GM19025 (cell line): ENCODE results near the gene MS4A6E.
"Not testable (repeated sequence)": the region's sequence is repeated elsewhere in the genome, so short reads cannot be mapped to it uniquely, and the experiment has no call there.

ENCODE experiments used
- ATAC-seq: cut with Tn5 transposase; IDR thresholded peaks from one replicate; pipeline ENCODE4 v1.9.1; 2021; ENCODE audit warnings: mild to moderate bottlenecking, low read depth, moderate library complexity; ENCODE audit not compliant: unreplicated experiment

Gene MS4A6E

GRCh38 chr11:60326955-60327354 lies at the start of gene MS4A6E:
MS4A6E (plus strand) TSS chr11:60327255; CDS start chr11:60334896, 7,641 bp downstream.
- ATAC-seq, result no peak

GRCh38 chr11:60280412-60280811 lies 46.6 kb upstream of the MS4A6E start, which contains the start of gene MS4A4A:
MS4A4A (plus strand) TSS chr11:60280666; CDS start chr11:60280676, 10 bp downstream.
- no peak for ATAC-seq

GRCh38 chr11:60281485-60281884 lies 45.6 kb upstream of the MS4A6E start:
- no peak for ATAC-seq

GRCh38 chr11:60282286-60282685 lies 44.8 kb upstream of the MS4A6E start:
- ATAC-seq, result no peak

- not testable (repeated sequence) for ATAC-seq
These were observed 41.5 kb upstream of the MS4A6E start for GRCh38 chr11:60285411-60286126.

GRCh38 chr11:60288531-60288930 lies 38.5 kb upstream of the MS4A6E start:
- no peak for ATAC-seq

- ATAC-seq, result no peak
These were observed 34.9 kb upstream of the MS4A6E start for GRCh38 chr11:60292145-60292544.

- no peak for ATAC-seq
These were observed 25.9 kb upstream of the MS4A6E start for GRCh38 chr11:60301178-60301577.

GRCh38 chr11:60301884-60302283 lies 25.2 kb upstream of the MS4A6E start:
- ATAC-seq, result not testable (repeated sequence)

GRCh38 chr11:60303661-60304060 lies 23.4 kb upstream of the MS4A6E start:
- no peak for ATAC-seq

GRCh38 chr11:60305906-60306619 lies 21.0 kb upstream of the MS4A6E start:
- no peak for ATAC-seq

GRCh38 chr11:60307507-60308195 lies 19.4 kb upstream of the MS4A6E start:
- ATAC-seq, result no peak

GRCh38 chr11:60310407-60310998 lies 16.6 kb upstream of the MS4A6E start:
- ATAC-seq, result no peak

GRCh38 chr11:60314635-60315321 lies 12.3 kb upstream of the MS4A6E start:
- no peak for ATAC-seq

- no peak for ATAC-seq
These were observed 11.2 kb upstream of the MS4A6E start for GRCh38 chr11:60315871-60316270.

- no peak for ATAC-seq
These were observed 10.7 kb upstream of the MS4A6E start for GRCh38 chr11:60316317-60316716.

GRCh38 chr11:60318726-60319125 lies 8.3 kb upstream of the MS4A6E start:
- ATAC-seq, result no peak

- no peak for ATAC-seq
These were observed 6.0 kb upstream of the MS4A6E start for GRCh38 chr11:60321051-60321450.

- ATAC-seq, result no peak
These were observed 1.4 kb downstream of the MS4A6E start for GRCh38 chr11:60328460-60328859.

- ATAC-seq, result no peak
These were observed 5.8 kb downstream of the MS4A6E start for GRCh38 chr11:60332846-60333245.
